GM12892 (cell line): ENCODE data around the gene DLEU7.
A peak's percentile ranks its signal among the peaks of the same experiment; 100 is the strongest.

Source experiments
- DNase-seq: peaks from one replicate; pipeline ENCODE4 v3.0.0; 2011; ENCODE audit not compliant: insufficient read length
- FAIRE-seq: peaks from 2 replicates; lab custom pipeline; 2011; peaks lifted over from hg19 to GRCh38; lab: Jason Lieb, UNC
- POLR2A ChIP-seq: IDR thresholded peaks from 2 replicates; pipeline ENCODE4 v1.6.1; 2011; ENCODE audit warnings: low read depth, low read length, control low read depth
- POLR2AphosphoS5 ChIP-seq: IDR thresholded peaks from 2 replicates; pipeline ENCODE4 v1.6.1; 2011; ENCODE audit warnings: low read depth, low read length, control low read depth
- TAF1 ChIP-seq: IDR thresholded peaks from 2 replicates; pipeline ENCODE4 v1.6.1; 2011; ENCODE audit warnings: low read depth, mild to moderate bottlenecking, control low read depth, low read length, borderline replicate concordance

The DLEU7 gene

GRCh38 chr13:50810468-50810867 lies 33.0 kb downstream of the DLEU7 start:
- DNase-seq (no peak), FAIRE-seq (no peak)

GRCh38 chr13:50809133-50810090 lies 34.1 kb downstream of the DLEU7 start:
- FAIRE-seq: no peak
- TF ChIP-seq POLR2A (no peak), TAF1 (no peak), POLR2AphosphoS5 (no peak)
- no peak for DNase-seq

More at GRCh38 chr13:50810468-50810867, 33.0 kb downstream of the DLEU7 start:
- no peak for TF ChIP-seq TAF1
- no peak for TF ChIP-seq POLR2AphosphoS5
- no peak for TF ChIP-seq POLR2A

- TF ChIP-seq POLR2A: no peak
- no peak for TF ChIP-seq POLR2AphosphoS5
- no peak for TF ChIP-seq TAF1
- no peak for DNase-seq
- no peak for FAIRE-seq
Measured at GRCh38 chr13:50805805-50806204, 37.7 kb downstream of the DLEU7 start.

GRCh38 chr13:50801087-50801931 lies 42.2 kb downstream of the DLEU7 start:
- TF ChIP-seq POLR2AphosphoS5 (no peak), POLR2A (no peak), TAF1 (no peak)
- no peak for DNase-seq
- FAIRE-seq: peak; percentile 97

GRCh38 chr13:50800091-50800739 lies 43.3 kb downstream of the DLEU7 start:
- TF ChIP-seq POLR2A (no peak), TAF1 (no peak), POLR2AphosphoS5 (no peak)
- FAIRE-seq (no peak), DNase-seq (no peak)

- DNase-seq (no peak), FAIRE-seq (no peak)
- no peak for TF ChIP-seq POLR2A
- no peak for TF ChIP-seq TAF1
- no peak for TF ChIP-seq POLR2AphosphoS5
Measured at GRCh38 chr13:50798923-50799322, 44.6 kb downstream of the DLEU7 start.

- no peak for TF ChIP-seq TAF1
- no peak for TF ChIP-seq POLR2A
- no peak for TF ChIP-seq POLR2AphosphoS5
- no peak for FAIRE-seq
- DNase-seq: no peak
Measured at GRCh38 chr13:50797091-50797490, 46.4 kb downstream of the DLEU7 start.

GRCh38 chr13:50796463-50796862 lies 47.0 kb downstream of the DLEU7 start:
- FAIRE-seq (no peak), DNase-seq (no peak)
- no peak for TF ChIP-seq POLR2A
- TF ChIP-seq POLR2AphosphoS5: no peak
- no peak for TF ChIP-seq TAF1

- no peak for FAIRE-seq
- TF ChIP-seq POLR2AphosphoS5 (no peak), TAF1 (no peak), POLR2A (no peak)
- no peak for DNase-seq
Measured at GRCh38 chr13:50794226-50794625, 49.3 kb downstream of the DLEU7 start.

GRCh38 chr13:50793026-50793425 lies 50.5 kb downstream of the DLEU7 start:
- DNase-seq (no peak), FAIRE-seq (no peak)
- TF ChIP-seq POLR2AphosphoS5 (no peak), TAF1 (no peak), POLR2A (no peak)
